ENCODE data around the gene SDK1. TPM values are rescaled to one million over a fixed set of nuclear protein-coding genes. Genes with fewer than 3 reads are reported as not detected.

Gene SDK1
- total and polyA plus RNA-seq, 2 of the 8 experiments (the other 6 are each of a cell fraction or from before 2014, with no cell fraction given) = 3.3 to 7.2 TPM

DNA sequence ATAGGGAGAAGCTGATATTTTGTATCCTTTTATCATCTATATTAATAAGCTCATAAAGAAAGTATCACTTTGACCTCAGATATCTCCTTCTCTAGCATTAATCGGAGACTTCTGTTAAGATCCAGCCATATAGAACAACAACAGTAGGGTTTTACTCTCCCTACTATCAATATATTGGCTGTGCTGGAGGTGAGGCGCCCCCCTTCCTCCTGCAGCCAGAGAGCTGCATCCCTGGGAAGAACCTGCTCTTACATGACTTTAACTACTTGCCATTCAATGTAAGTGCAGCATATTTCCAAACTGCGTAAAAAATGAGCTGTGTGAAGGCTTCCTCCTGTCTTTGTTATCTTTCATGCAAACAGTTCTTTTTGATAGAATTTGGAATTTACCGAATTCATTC, 247.8 kb downstream of the SDK1 start (continued):
- TF ChIP-seq, protein P1, sequence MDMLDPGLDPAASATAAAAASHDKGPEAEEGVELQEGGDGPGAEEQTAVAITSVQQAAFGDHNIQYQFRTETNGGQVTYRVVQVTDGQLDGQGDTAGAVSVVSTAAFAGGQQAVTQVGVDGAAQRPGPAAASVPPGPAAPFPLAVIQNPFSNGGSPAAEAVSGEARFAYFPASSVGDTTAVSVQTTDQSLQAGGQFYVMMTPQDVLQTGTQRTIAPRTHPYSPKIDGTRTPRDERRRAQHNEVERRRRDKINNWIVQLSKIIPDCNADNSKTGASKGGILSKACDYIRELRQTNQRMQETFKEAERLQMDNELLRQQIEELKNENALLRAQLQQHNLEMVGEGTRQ (IDR thresholded peaks at IDR 0.05; ENCODE audit: low read length) = no peak
- TF ChIP-seq CREB1 (IDR thresholded peaks at IDR 0.05) (no peak), ASH2L (IDR thresholded peaks at IDR 0.05; ENCODE audit: low read length) (no peak), EP300 (IDR thresholded peaks at IDR 0.05; ENCODE audit: borderline replicate concordance in 1 of 2, low read depth in 2 of 2, low read length in 2 of 2) (no peak), YY1 (IDR thresholded peaks at IDR 0.05; ENCODE audit: low read depth, low read length) (no peak), KDM4A (IDR thresholded peaks at IDR 0.05; ENCODE audit: low read depth, low read length, severe bottlenecking) (no peak)
- TF ChIP-seq, protein P2, sequence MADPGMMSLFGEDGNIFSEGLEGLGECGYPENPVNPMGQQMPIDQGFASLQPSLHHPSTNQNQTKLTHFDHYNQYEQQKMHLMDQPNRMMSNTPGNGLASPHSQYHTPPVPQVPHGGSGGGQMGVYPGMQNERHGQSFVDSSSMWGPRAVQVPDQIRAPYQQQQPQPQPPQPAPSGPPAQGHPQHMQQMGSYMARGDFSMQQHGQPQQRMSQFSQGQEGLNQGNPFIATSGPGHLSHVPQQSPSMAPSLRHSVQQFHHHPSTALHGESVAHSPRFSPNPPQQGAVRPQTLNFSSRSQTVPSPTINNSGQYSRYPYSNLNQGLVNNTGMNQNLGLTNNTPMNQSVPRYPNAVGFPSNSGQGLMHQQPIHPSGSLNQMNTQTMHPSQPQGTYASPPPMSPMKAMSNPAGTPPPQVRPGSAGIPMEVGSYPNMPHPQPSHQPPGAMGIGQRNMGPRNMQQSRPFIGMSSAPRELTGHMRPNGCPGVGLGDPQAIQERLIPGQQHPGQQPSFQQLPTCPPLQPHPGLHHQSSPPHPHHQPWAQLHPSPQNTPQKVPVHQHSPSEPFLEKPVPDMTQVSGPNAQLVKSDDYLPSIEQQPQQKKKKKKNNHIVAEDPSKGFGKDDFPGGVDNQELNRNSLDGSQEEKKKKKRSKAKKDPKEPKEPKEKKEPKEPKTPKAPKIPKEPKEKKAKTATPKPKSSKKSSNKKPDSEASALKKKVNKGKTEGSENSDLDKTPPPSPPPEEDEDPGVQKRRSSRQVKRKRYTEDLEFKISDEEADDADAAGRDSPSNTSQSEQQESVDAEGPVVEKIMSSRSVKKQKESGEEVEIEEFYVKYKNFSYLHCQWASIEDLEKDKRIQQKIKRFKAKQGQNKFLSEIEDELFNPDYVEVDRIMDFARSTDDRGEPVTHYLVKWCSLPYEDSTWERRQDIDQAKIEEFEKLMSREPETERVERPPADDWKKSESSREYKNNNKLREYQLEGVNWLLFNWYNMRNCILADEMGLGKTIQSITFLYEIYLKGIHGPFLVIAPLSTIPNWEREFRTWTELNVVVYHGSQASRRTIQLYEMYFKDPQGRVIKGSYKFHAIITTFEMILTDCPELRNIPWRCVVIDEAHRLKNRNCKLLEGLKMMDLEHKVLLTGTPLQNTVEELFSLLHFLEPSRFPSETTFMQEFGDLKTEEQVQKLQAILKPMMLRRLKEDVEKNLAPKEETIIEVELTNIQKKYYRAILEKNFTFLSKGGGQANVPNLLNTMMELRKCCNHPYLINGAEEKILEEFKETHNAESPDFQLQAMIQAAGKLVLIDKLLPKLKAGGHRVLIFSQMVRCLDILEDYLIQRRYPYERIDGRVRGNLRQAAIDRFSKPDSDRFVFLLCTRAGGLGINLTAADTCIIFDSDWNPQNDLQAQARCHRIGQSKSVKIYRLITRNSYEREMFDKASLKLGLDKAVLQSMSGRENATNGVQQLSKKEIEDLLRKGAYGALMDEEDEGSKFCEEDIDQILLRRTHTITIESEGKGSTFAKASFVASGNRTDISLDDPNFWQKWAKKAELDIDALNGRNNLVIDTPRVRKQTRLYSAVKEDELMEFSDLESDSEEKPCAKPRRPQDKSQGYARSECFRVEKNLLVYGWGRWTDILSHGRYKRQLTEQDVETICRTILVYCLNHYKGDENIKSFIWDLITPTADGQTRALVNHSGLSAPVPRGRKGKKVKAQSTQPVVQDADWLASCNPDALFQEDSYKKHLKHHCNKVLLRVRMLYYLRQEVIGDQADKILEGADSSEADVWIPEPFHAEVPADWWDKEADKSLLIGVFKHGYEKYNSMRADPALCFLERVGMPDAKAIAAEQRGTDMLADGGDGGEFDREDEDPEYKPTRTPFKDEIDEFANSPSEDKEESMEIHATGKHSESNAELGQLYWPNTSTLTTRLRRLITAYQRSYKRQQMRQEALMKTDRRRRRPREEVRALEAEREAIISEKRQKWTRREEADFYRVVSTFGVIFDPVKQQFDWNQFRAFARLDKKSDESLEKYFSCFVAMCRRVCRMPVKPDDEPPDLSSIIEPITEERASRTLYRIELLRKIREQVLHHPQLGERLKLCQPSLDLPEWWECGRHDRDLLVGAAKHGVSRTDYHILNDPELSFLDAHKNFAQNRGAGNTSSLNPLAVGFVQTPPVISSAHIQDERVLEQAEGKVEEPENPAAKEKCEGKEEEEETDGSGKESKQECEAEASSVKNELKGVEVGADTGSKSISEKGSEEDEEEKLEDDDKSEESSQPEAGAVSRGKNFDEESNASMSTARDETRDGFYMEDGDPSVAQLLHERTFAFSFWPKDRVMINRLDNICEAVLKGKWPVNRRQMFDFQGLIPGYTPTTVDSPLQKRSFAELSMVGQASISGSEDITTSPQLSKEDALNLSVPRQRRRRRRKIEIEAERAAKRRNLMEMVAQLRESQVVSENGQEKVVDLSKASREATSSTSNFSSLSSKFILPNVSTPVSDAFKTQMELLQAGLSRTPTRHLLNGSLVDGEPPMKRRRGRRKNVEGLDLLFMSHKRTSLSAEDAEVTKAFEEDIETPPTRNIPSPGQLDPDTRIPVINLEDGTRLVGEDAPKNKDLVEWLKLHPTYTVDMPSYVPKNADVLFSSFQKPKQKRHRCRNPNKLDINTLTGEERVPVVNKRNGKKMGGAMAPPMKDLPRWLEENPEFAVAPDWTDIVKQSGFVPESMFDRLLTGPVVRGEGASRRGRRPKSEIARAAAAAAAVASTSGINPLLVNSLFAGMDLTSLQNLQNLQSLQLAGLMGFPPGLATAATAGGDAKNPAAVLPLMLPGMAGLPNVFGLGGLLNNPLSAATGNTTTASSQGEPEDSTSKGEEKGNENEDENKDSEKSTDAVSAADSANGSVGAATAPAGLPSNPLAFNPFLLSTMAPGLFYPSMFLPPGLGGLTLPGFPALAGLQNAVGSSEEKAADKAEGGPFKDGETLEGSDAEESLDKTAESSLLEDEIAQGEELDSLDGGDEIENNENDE (IDR thresholded peaks at IDR 0.05; ENCODE audit: insufficient replicate concordance, low read length) = no peak
